Vagina (tissue), 2 donors: ENCODE results near the gene NIPAL3. TPM values are rescaled to one million over a fixed set of nuclear protein-coding genes. Genes with fewer than 3 reads are reported as not detected.

Experiments used
- DNase-seq, 2 donors: peaks; one replicate each; pipeline ENCODE4 v3.0.0-alpha.2; 2017; ENCODE audit errors: extremely low spot score in 2 of 2
- H3K27ac ChIP-seq: fragments of 200-600 bp; sonication (generic); one replicate; pipeline ENCODE4 v1.5.1; 2019
- H3K27me3 ChIP-seq: fragments of 200-600 bp; sonication (generic); one replicate; pipeline ENCODE4 v1.5.1; 2019
- H3K36me3 ChIP-seq, 2 donors: fragments of 200-600 bp; sonication (generic); one replicate each; pipeline ENCODE4 v1.5.1; 2017 to 2019
- H3K4me1 ChIP-seq: fragments of 200-600 bp; sonication (generic); one replicate; pipeline ENCODE4 v1.5.1; 2019
- H3K4me3 ChIP-seq, 2 donors: fragments of 200-600 bp; sonication (generic); 1 replicate in 1 of 2; 2 replicates in 1 of 2; pipeline ENCODE4 v1.5.1; 2016 to 2019
- H3K9me3 ChIP-seq: fragments of 200-600 bp; sonication (generic); one replicate; pipeline ENCODE4 v1.5.1; 2019
- CTCF ChIP-seq, 3 experiments: fragments of 450-650 bp in 2 of 3; fragments of 200-600 bp in 1 of 3; sonication (generic) in 1 of 3; IDR thresholded peaks; one replicate each; pipeline ENCODE4 v1.5.1; 2017 to 2019; ENCODE audit warnings: antibody characterized with exemption in 3 of 3, mild to moderate bottlenecking in 2 of 3, moderate library complexity in 2 of 3
- POLR2A ChIP-seq, 2 donors: fragments of 450-650 bp; IDR thresholded peaks; one replicate each; pipeline ENCODE4 v1.6.1; 2017; ENCODE audit warnings: antibody characterized with exemption in 2 of 2, mild to moderate bottlenecking in 2 of 2, moderate library complexity in 2 of 2
- POLR2AphosphoS5 ChIP-seq, 2 donors: sonication (generic); formaldehyde crosslinking; IDR thresholded peaks; one replicate each; pipeline ENCODE4 v1.9.0; 2017; ENCODE audit warnings: antibody characterized with exemption in 2 of 2, mild to moderate bottlenecking in 2 of 2, low read depth in 1 of 2; ENCODE audit not compliant: insufficient read depth in 1 of 2
- intact Hi-C: fragments of 100-400 bp; cut with DNase I; formaldehyde crosslinking; loops from one replicate; pipeline ENCODE4 v1.15.1; 2023
- total RNA-seq: library from RNA; depleted of rRNA; stranded (reverse); fragments of >200 nt; gene quantifications from one replicate; pipeline ENCODE4 v1.2.3, GENCODE V29; 2016

The NIPAL3 gene
- 21.1 TPM for total RNA-seq

- Histone ChIP-seq H3K9me3 (no peaks in the 10 kb centered on the region), H3K27me3 (no peaks in the 10 kb centered on the region), H3K4me3 (peak within 1 kb of the TSS; percentile 41 to 60), H3K27ac (peak within 1 kb of the TSS; percentile 28), H3K36me3 (peaks cover 0 to 5% of the 10 kb centered on the region in 2 donors), H3K4me1 (peaks cover 34% of the 10 kb centered on the region)
- DNase-seq = peak in 1 of 2 donors; percentile 97
- peak; percentile 46 to 72 for TF ChIP-seq POLR2AphosphoS5 (IDR thresholded peaks at IDR 0.05; ENCODE audit: insufficient read depth in 1 of 2, low read depth in 1 of 2)
- no peak for TF ChIP-seq POLR2A (IDR thresholded peaks at IDR 0.05)
- TF ChIP-seq CTCF (IDR thresholded peaks at IDR 0.05) = peak; percentile 48 to 63 (median 54)
- intact Hi-C loops = no loop called here
Measured at GRCh38 chr1:24415334-24415909, at the start of gene NIPAL3. NIPAL3 (plus strand) TSS chr1:24415802; CDS start chr1:24419548, 3,746 bp downstream.

DNA sequence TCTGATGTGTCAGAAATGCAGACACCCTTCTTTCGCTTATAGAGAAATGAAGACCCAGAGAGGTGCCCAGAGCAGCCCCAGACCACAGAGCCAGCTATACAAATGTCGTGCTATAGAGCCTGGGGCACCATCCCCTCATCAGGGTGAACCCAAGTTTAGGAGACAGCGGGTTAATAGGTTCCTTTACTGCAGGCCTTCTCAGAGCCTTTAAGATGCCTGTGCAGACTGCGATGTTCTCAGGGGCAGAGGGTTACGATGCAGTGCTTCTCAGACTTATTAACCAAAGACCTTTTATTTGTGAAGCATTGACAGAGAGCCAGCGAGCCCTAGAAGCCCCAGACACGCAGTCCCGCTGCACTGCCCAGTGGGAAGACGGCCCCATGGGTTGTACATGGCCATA is 48.9 kb upstream of the NIPAL3 start:
- intact Hi-C loops = no loop called here
- Histone ChIP-seq H3K9me3 (no peaks in the 10 kb centered on the region), H3K4me1 (peaks cover 41% of the 10 kb centered on the region), H3K36me3 (no peaks in the 10 kb centered on the region), H3K4me3 (no peak overlapping the region), H3K27ac (no peak overlapping the region), H3K27me3 (no peaks in the 10 kb centered on the region)
- no peak for DNase-seq
- TF ChIP-seq CTCF (IDR thresholded peaks at IDR 0.05) (no peak), POLR2A (IDR thresholded peaks at IDR 0.05) (no peak), POLR2AphosphoS5 (IDR thresholded peaks at IDR 0.05; ENCODE audit: insufficient read depth in 1 of 2, low read depth in 1 of 2) (no peak)

- no peak for DNase-seq
- Histone ChIP-seq H3K27me3 (no peaks in the 10 kb centered on the region), H3K27ac (no peak overlapping the region), H3K9me3 (no peaks in the 10 kb centered on the region), H3K36me3 (no peaks in the 10 kb centered on the region), H3K4me1 (peaks cover 19% of the 10 kb centered on the region), H3K4me3 (no peak overlapping the region)
- intact Hi-C loops = no loop called here
- TF ChIP-seq POLR2AphosphoS5 (IDR thresholded peaks at IDR 0.05; ENCODE audit: insufficient read depth in 1 of 2, low read depth in 1 of 2) = no peak
- no peak for TF ChIP-seq CTCF (IDR thresholded peaks at IDR 0.05)
- no peak for TF ChIP-seq POLR2A (IDR thresholded peaks at IDR 0.05)
Measured at GRCh38 chr1:24369199-24369598, 46.4 kb upstream of the NIPAL3 start.

- Histone ChIP-seq H3K27me3 (no peaks in the 10 kb centered on the region), H3K9me3 (no peaks in the 10 kb centered on the region), H3K4me1 (peaks cover 13% of the 10 kb centered on the region), H3K36me3 (no peaks in the 10 kb centered on the region), H3K4me3 (no peak overlapping the region), H3K27ac (no peak overlapping the region)
- TF ChIP-seq POLR2A (IDR thresholded peaks at IDR 0.05) (no peak), CTCF (IDR thresholded peaks at IDR 0.05) (no peak), POLR2AphosphoS5 (IDR thresholded peaks at IDR 0.05; ENCODE audit: insufficient read depth in 1 of 2, low read depth in 1 of 2) (no peak)
- intact Hi-C loops = no loop called here
- no peak for DNase-seq
Measured at GRCh38 chr1:24369801-24370200, 45.8 kb upstream of the NIPAL3 start.

DNA sequence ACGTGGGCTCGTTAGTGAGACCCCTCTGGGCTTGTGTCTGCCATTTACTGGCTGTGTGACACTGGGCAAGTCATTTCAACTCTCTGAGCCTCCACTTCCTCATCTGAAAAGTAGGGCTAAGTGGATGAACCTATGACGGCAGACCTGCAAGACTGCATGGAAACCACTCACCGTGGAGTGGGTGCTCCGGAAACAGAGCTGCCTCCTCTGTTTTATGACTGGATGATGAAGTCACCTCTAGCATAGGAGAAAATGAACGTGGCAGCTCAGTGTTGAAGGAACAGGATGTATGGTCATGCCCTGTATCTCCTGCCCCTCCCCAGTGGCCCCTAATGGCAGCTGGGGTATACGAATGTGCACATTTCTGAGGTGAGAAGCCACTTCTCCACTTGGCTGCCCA is 42.6 kb upstream of the NIPAL3 start:
- no peak for DNase-seq
- Histone ChIP-seq H3K27me3 (no peaks in the 10 kb centered on the region), H3K4me1 (no peaks in the 10 kb centered on the region), H3K36me3 (no peaks in the 10 kb centered on the region), H3K4me3 (no peak overlapping the region), H3K27ac (peak overlapping the region; percentile 18), H3K9me3 (no peaks in the 10 kb centered on the region)
- no peak for TF ChIP-seq CTCF (IDR thresholded peaks at IDR 0.05)
- no peak for TF ChIP-seq POLR2AphosphoS5 (IDR thresholded peaks at IDR 0.05; ENCODE audit: insufficient read depth in 1 of 2, low read depth in 1 of 2)
- no peak for TF ChIP-seq POLR2A (IDR thresholded peaks at IDR 0.05)
- intact Hi-C loops = no loop called here
